OCI-LY7 (cell line): ENCODE results near the gene AATK. TPM values are rescaled to one million over a fixed set of nuclear protein-coding genes. Genes with fewer than 3 reads are reported as not detected.
"Not testable (repeated sequence)": the region's sequence is repeated elsewhere in the genome, so short reads cannot be mapped to it uniquely, and the experiment has no call there.

Source experiments
- BruUV-seq: library from RNA; stranded (reverse); fragments of 400-500 nt; replicated peaks from 2 replicates; lab custom pipeline; 2021; lab: Mats Ljungman, UMichigan
- CTCF ChIA-PET: fragments of 300-600 bp; sonication (Branson Sonifier 250); formaldehyde crosslinking; loops from one replicate; lab custom pipeline; 2022; ENCODE audit warnings: antibody characterized with exemption; ENCODE audit not compliant: unreplicated experiment; lab: Charles Lee
- POLR2A ChIA-PET: fragments of 300-600 bp; sonication (Branson Sonifier 250); formaldehyde crosslinking; loops from one replicate; lab custom pipeline; 2022; ENCODE audit warnings: antibody characterized with exemption; lab: Charles Lee
- DNase-seq: peaks from one replicate; pipeline ENCODE4 v3.0.0-alpha.2; 2015; ENCODE audit warnings: low spot score
- H2AFZ ChIP-seq: fragments of 200-600 bp; sonication (generic), shearing (Covaris generic); 2 replicates; pipeline ENCODE4 v1.6.1; 2014; ENCODE audit warnings: mild to moderate bottlenecking, antibody characterized with exemption, low read length, moderate library complexity
- H3K27ac ChIP-seq: fragments of 200-600 bp; sonication (generic); 2 replicates; pipeline ENCODE4 v1.5.1; 2014; ENCODE audit warnings: mixed run types, low read depth, mild to moderate bottlenecking, moderate library complexity, low read length, inconsistent platforms; ENCODE audit not compliant: poor library complexity, severe bottlenecking
- H3K36me3 ChIP-seq: fragments of 200-600 bp; sonication (generic); 2 replicates; pipeline ENCODE4 v1.6.1; 2014; ENCODE audit warnings: mild to moderate bottlenecking, antibody characterized with exemption, low read length, moderate library complexity, mixed read lengths; ENCODE audit not compliant: insufficient read depth
- H3K4me1 ChIP-seq: fragments of 200-600 bp; sonication (generic); 2 replicates; pipeline ENCODE4 v1.5.1; 2014; ENCODE audit warnings: mild to moderate bottlenecking, low read length; ENCODE audit not compliant: insufficient read depth, poor library complexity, severe bottlenecking
- H3K4me2 ChIP-seq: fragments of 200-600 bp; sonication (generic); 2 replicates; pipeline ENCODE4 v1.6.1; 2014; ENCODE audit warnings: mild to moderate bottlenecking, low read length
- H3K4me3 ChIP-seq: fragments of 200-600 bp; sonication (generic); 2 replicates; pipeline ENCODE4 v1.5.1; 2014; ENCODE audit warnings: mild to moderate bottlenecking, low read depth, low read length; ENCODE audit not compliant: poor library complexity, severe bottlenecking
- H3K79me2 ChIP-seq: fragments of 200-600 bp; sonication (generic); 2 replicates; pipeline ENCODE4 v1.6.1; 2016; ENCODE audit warnings: low read depth, mild to moderate bottlenecking, low read length, moderate library complexity, mixed read lengths; ENCODE audit not compliant: insufficient read depth
- H3K9me2 ChIP-seq: fragments of 200-600 bp; sonication (generic); 2 replicates; pipeline ENCODE4 v1.6.1; 2016; ENCODE audit warnings: mild to moderate bottlenecking, low read length, mixed read lengths; ENCODE audit not compliant: insufficient read depth
- H3K9me3 ChIP-seq: fragments of 200-600 bp; sonication (generic); 2 replicates; pipeline ENCODE4 v1.6.1; 2014; ENCODE audit warnings: mild to moderate bottlenecking, mixed run types, low read length, mixed read lengths
- H4K20me1 ChIP-seq: fragments of 200-600 bp; sonication (generic); 2 replicates; pipeline ENCODE4 v1.6.1; 2014; ENCODE audit warnings: mild to moderate bottlenecking, antibody characterized with exemption, low read length, moderate library complexity, mixed read lengths; ENCODE audit not compliant: insufficient read depth
- EZH2phosphoT487 ChIP-seq: fragments of 200-600 bp; sonication (generic); IDR thresholded peaks from 2 replicates; pipeline ENCODE4 v1.6.1; 2018; ENCODE audit warnings: low read depth, borderline replicate concordance, mild to moderate bottlenecking, mixed run types, antibody characterized with exemption, low read length, moderate library complexity, mixed read lengths
- intact Hi-C: fragments of 100-400 bp; cut with micrococcal nuclease; formaldehyde crosslinking; loops from one replicate; pipeline ENCODE4 v1.10.0; 2022; ENCODE audit not compliant: unreplicated experiment
- total RNA-seq, 2 experiments: library from RNA; depleted of rRNA in 1 of 2; stranded (reverse); fragments of >200 nt in 1 of 2; shearing (Covaris generic) in 1 of 2; gene quantifications; 2 replicates each; pipeline ENCODE4 v1.2.3, GENCODE V29; 2014 to 2022
- TF ChIP-seq, protein P1 (sequence below): fragments of 200-600 bp; sonication (generic); conservative IDR thresholded peaks from 2 replicates; pipeline ENCODE4 v1.5.1; 2014; ENCODE audit warnings: mild to moderate bottlenecking, antibody characterized with exemption, low read length, moderate library complexity, mixed read lengths

Gene AATK
- total RNA-seq, 2 experiments from 2014 or later, result 0.03 TPM; not detected in 1

DNA sequence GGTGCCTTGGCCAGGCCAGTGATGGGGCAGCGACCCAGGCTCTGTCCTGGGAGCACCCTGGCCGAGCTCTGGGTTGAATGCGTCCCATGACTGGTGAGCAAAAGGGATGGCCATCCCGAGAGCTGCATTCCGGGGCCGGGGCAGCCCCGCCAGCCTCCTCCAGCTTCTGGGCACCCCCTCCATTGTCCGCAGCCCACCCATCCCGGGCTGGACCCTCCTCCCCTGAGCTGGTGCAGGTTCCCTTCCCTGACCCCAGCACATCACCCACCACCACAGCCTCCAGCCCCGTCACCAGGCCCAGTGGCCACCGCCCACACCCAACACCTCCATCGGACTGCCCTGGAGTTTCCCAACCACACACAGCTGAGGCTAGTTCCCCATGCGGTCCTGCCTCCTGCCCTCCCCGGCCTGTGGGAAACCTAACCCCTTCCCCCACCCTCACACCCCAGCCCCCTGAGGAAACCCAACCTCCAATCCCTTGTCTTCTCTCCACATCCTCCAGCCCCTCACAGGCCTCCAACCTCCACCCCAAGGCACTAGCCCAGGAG is 17.0 kb downstream of the AATK start:
- H3K36me3 ChIP-seq, result no peaks in the 10 kb centered on the region
- H3K4me2 ChIP-seq, result no peak overlapping the region
- no peak overlapping the region for H3K4me3 ChIP-seq
- H3K27ac ChIP-seq, result no peak overlapping the region
- POLR2A ChIA-PET, result no interaction called here
- intact Hi-C loops, result no loop called here
- H3K9me2 ChIP-seq, result no peaks in the 10 kb centered on the region
- H3K4me1 ChIP-seq, result no peaks in the 10 kb centered on the region
- BruUV-seq, result no TSS peak
- H3K9me3 ChIP-seq, result no peaks in the 10 kb centered on the region
- TF ChIP-seq, protein P1, sequence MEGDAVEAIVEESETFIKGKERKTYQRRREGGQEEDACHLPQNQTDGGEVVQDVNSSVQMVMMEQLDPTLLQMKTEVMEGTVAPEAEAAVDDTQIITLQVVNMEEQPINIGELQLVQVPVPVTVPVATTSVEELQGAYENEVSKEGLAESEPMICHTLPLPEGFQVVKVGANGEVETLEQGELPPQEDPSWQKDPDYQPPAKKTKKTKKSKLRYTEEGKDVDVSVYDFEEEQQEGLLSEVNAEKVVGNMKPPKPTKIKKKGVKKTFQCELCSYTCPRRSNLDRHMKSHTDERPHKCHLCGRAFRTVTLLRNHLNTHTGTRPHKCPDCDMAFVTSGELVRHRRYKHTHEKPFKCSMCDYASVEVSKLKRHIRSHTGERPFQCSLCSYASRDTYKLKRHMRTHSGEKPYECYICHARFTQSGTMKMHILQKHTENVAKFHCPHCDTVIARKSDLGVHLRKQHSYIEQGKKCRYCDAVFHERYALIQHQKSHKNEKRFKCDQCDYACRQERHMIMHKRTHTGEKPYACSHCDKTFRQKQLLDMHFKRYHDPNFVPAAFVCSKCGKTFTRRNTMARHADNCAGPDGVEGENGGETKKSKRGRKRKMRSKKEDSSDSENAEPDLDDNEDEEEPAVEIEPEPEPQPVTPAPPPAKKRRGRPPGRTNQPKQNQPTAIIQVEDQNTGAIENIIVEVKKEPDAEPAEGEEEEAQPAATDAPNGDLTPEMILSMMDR, result no peak
- no peak for TF ChIP-seq EZH2phosphoT487
- CTCF ChIA-PET, result no interaction called here
- H3K79me2 ChIP-seq, result no peaks in the 10 kb centered on the region
- H4K20me1 ChIP-seq, result no peaks in the 10 kb centered on the region
- no peak for DNase-seq
- no peak overlapping the region for H2AFZ ChIP-seq

DNA sequence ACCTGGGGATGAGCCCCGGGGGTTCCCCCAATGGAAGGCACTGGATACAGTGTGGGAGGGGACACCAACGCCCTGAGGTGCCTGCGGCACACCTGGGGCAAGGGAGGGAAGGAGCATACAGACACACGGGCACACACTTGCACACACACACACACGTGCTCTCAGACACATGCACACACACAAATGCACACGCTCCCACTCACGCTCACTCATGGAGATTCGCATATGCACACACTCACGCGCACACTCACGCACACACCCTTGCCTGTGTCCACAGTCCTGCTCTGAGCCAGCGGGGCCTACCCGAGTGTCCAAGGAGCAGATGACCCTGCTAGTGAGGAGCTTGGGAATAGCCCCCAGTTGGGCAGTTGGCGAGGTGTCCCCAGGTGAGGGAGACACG is 17.4 kb downstream of the AATK start:
- no TSS peak for BruUV-seq

DNA sequence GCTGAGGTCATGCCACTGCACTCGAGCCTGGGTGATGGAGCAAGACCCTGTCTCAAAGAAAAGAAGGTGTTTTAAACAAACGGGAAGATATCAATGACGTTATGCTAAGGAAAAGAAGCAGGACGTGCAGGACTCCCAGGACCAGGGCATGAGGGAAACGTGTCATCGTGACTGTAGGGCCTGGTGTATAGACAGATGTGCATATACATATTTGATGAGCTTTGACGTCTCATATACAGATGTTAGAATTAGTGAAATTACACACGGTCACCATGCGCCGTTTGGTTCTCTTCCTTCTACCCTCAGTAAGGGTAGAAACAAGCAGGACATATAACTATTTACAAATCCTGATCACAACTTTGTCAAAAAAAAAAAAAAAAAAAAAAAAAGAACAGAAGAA is 18.3 kb downstream of the AATK start:
- Histone ChIP-seq H3K4me1 (no peaks in the 10 kb centered on the region), H3K4me3 (no peak overlapping the region), H3K36me3 (no peaks in the 10 kb centered on the region), H3K79me2 (no peaks in the 10 kb centered on the region), H3K4me2 (no peak overlapping the region), H4K20me1 (no peaks in the 10 kb centered on the region), H3K9me3 (no peaks in the 10 kb centered on the region), H3K27ac (no peak overlapping the region), H2AFZ (no peak overlapping the region), H3K9me2 (no peaks in the 10 kb centered on the region)
- DNase-seq, result no peak
- TF ChIP-seq EZH2phosphoT487, result no peak
- TF ChIP-seq, protein P1, result no peak
- POLR2A ChIA-PET, result interaction anchor here (0.6 kb wide), 1 partner anchor 100 kb away, joined by 3 read pairs; no protein-coding TSS in a partner anchor
- CTCF ChIA-PET, result no interaction called here
- intact Hi-C loops, result no loop called here
- no TSS peak for BruUV-seq

More for the DNA sequence above, 17.4 kb downstream of the AATK start:
- CTCF ChIA-PET, result no interaction called here
- Histone ChIP-seq H3K4me1 (no peaks in the 10 kb centered on the region), H3K9me3 (no peaks in the 10 kb centered on the region), H4K20me1 (no peaks in the 10 kb centered on the region), H3K79me2 (no peaks in the 10 kb centered on the region), H3K9me2 (no peaks in the 10 kb centered on the region), H3K27ac (no peak overlapping the region), H3K4me3 (no peak overlapping the region), H2AFZ (no peak overlapping the region), H3K36me3 (no peaks in the 10 kb centered on the region), H3K4me2 (no peak overlapping the region)
- intact Hi-C loops, result no loop called here
- POLR2A ChIA-PET, result no interaction called here
- TF ChIP-seq, protein P1, result no peak
- TF ChIP-seq EZH2phosphoT487, result no peak
- DNase-seq, result no peak

DNA sequence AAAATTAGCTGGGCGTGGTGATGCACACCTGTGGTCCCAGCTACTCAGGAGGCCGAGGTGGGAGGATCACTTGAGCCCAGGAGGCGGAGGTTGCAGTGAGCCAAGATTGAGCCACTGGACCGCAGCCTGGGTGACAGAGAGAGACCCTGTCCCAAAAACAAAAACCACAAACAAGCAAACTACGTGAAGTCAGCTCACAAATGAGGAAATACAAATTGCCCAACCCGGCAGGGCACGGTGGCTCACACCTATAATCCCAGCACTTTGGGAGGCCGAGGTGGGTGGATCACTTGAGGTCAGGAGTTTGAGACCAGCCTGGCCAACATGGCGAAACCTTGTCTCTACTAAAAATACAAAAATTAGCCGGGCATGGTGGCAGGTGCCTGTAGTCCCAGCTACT is 19.8 kb downstream of the AATK start:
- intact Hi-C loops, H3K79me2 ChIP-seq: not testable (repeated sequence)

More for the DNA sequence above, 19.8 kb downstream of the AATK start:
- H3K9me3 ChIP-seq, H3K4me3 ChIP-seq, CTCF ChIA-PET, H3K36me3 ChIP-seq, H3K4me2 ChIP-seq, H3K4me1 ChIP-seq, DNase-seq, H2AFZ ChIP-seq, H4K20me1 ChIP-seq, BruUV-seq, H3K27ac ChIP-seq, H3K9me2 ChIP-seq: not testable (repeated sequence)
- POLR2A ChIA-PET, result interaction anchor here (0.6 to 0.7 kb wide), 3 partner anchors 8 to 462 kb away, joined by 5 to 8 read pairs (median 5); no protein-coding TSS in a partner anchor
